Body of pancreas (tissue), 4 donors: ENCODE data around the gene VSX1.

Experiments used
- CTCF ChIP-seq, 7 experiments: fragments of 450-650 bp in 4 of 7; fragments of 200-600 bp in 3 of 7; sonication (generic) in 3 of 7; IDR thresholded peaks; one replicate each; pipeline ENCODE4 v1.5.1; 2016 to 2019; ENCODE audit warnings: antibody characterized with exemption in 7 of 7
- POLR2A ChIP-seq, 3 donors: fragments of 450-650 bp; IDR thresholded peaks; one replicate each; pipeline ENCODE4 v1.6.1; 2016; ENCODE audit warnings: antibody characterized with exemption in 3 of 3, mild to moderate bottlenecking in 2 of 3

GRCh38 chr20:25099601-25100140 is 17.7 kb upstream of the VSX1 start:
- TF ChIP-seq CTCF (IDR thresholded peaks at IDR 0.05) (no peak), POLR2A (IDR thresholded peaks at IDR 0.05) (no peak)
